SH-SY5Y (cell line): ENCODE measurements around the gene CSMD2.

Source experiments
- GATA2 ChIP-seq: IDR thresholded peaks from 2 replicates; pipeline ENCODE4 v1.6.1; 2011; ENCODE audit warnings: mild to moderate bottlenecking, low read depth, low read length
- GATA3 ChIP-seq: IDR thresholded peaks from 2 replicates; pipeline ENCODE4 v1.6.1; 2011; ENCODE audit warnings: low read depth, mild to moderate bottlenecking, low read length, moderate library complexity

GRCh38 chr1:33710967-33711366 lies 454.1 kb downstream of the CSMD2 start:
- TF ChIP-seq GATA2 (no peak), GATA3 (no peak)
